Measurements from ENCODE around the gene LIMK1. TPM values are rescaled to one million over a fixed set of nuclear protein-coding genes. Genes with fewer than 3 reads are reported as not detected.

Gene LIMK1
- polyA plus RNA-seq, 1 donor (not counting 4 experiments of a cell fraction or from before 2014, with no cell fraction given), result 13.3 TPM

DNA sequence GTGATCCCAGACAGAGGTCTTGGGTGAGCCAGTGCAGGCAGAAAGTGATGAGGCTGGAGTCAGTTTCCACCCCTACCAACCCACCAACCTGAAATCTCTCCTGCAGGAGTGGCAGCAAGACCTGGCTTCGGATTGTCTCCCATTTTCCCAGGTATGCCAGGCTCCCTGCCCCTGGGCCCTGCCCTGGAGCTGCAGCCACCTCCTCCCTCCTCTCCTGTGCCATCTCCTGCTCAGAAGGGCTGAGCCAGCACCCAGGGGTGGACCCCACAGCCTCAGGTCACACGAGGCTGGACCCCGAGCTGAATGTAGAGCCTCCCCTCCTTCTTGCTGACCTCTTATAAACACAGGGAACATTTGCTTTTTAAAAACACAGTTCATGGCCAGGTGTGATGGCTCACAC lies 17.0 kb upstream of the LIMK1 start:
- H3K9ac ChIP-seq (ENCODE audit: control insufficient read depth, extremely low read depth, insufficient read depth, low read length), result no peak overlapping the region
- dilution Hi-C loops (cut with MboI; ENCODE audit: extremely low pct_ligation_motif_present, low sequenced_read_pairs), result no loop called here
- no peak overlapping the region for H3K27ac ChIP-seq (ENCODE audit: control insufficient read depth, insufficient read depth, low read length)
- no peaks in the 10 kb centered on the region for H3K9me3 ChIP-seq (ENCODE audit: control insufficient read depth, low read depth, low read length)
- H3K36me3 ChIP-seq (ENCODE audit: control insufficient read depth in 2 of 2, extremely low read depth in 1 of 2, insufficient read depth in 2 of 2, low read length in 2 of 2), result no peaks in the 10 kb centered on the region
- H3K4me2 ChIP-seq (ENCODE audit: control insufficient read depth, extremely low read depth, insufficient read depth, low read depth, low read length), result no peak overlapping the region
- H3K4me1 ChIP-seq (ENCODE audit: control insufficient read depth, extremely low read depth, insufficient read depth, low read length), result peaks cover 6% of the 10 kb centered on the region
- H4K20me1 ChIP-seq (ENCODE audit: control insufficient read depth, extremely low read depth, insufficient read depth, low read length), result no peaks in the 10 kb centered on the region
- no peak overlapping the region for H2AFZ ChIP-seq (ENCODE audit: control insufficient read depth, low read length)
- no peaks in the 10 kb centered on the region for H3K79me2 ChIP-seq (ENCODE audit: control insufficient read depth, insufficient read depth, low read length)
- H3K9me1 ChIP-seq (ENCODE audit: control insufficient read depth, extremely low read depth, insufficient read depth, low read length), result no peaks in the 10 kb centered on the region
- TF ChIP-seq, protein P1, sequence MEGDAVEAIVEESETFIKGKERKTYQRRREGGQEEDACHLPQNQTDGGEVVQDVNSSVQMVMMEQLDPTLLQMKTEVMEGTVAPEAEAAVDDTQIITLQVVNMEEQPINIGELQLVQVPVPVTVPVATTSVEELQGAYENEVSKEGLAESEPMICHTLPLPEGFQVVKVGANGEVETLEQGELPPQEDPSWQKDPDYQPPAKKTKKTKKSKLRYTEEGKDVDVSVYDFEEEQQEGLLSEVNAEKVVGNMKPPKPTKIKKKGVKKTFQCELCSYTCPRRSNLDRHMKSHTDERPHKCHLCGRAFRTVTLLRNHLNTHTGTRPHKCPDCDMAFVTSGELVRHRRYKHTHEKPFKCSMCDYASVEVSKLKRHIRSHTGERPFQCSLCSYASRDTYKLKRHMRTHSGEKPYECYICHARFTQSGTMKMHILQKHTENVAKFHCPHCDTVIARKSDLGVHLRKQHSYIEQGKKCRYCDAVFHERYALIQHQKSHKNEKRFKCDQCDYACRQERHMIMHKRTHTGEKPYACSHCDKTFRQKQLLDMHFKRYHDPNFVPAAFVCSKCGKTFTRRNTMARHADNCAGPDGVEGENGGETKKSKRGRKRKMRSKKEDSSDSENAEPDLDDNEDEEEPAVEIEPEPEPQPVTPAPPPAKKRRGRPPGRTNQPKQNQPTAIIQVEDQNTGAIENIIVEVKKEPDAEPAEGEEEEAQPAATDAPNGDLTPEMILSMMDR (optimal IDR thresholded peaks at IDR 0.05 in 1 of 3, IDR thresholded peaks at IDR 0.05 in 1 of 3, conservative IDR thresholded peaks at IDR 0.05 in 1 of 3; ENCODE audit: extremely low read depth in 1 of 3, insufficient read depth in 2 of 3, low read length in 3 of 3), result no peak
- TF ChIP-seq EZH2 (IDR thresholded peaks at IDR 0.05; ENCODE audit: low read length), result no peak
- FAIRE-seq (no peak), DNase-seq (ENCODE audit: low read depth, low spot score) (no peak)
- H3K27me3 ChIP-seq (ENCODE audit: control insufficient read depth, extremely low read depth, insufficient read depth, low read length), result no peaks in the 10 kb centered on the region
- H3K4me3 ChIP-seq (ENCODE audit: control insufficient read depth in 2 of 3, extremely low read depth in 1 of 3, insufficient read depth in 2 of 3, low read depth in 1 of 3, low read length in 3 of 3), result no peak overlapping the region

DNA sequence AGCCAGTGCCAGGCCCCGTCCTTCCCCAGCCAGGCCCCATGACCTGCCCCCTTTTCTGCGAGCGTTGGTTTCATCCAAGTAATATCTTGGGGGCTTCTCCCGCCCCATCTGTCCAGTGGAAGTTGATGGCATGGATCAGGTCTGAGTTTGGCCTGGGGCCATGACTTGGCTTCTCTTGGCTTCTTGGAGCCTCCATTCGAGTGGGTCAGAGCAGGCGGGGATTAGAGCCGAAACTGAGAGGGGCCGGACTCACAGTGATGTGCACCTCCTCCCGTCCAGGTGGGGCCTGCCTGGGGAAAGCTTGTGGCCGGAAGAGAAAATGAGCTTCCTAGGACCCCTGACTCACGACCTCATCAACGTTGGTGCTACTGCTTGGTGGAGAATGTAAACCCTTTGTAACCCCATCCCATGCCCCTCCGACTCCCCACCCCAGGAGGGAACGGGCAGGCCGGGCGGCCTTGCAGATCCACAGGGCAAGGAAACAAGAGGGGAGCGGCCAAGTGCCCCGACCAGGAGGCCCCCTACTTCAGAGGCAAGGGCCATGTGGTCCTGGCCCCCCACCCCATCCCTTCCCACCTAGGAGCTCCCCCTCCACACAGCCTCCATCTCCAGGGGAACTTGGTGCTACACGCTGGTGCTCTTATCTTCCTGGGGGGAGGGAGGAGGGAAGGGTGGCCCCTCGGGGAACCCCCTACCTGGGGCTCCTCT lies 15.1 kb upstream of the LIMK1 start:
- Histone ChIP-seq H3K9me3 (ENCODE audit: control insufficient read depth, low read depth, low read length) (no peaks in the 10 kb centered on the region), H3K79me2 (ENCODE audit: control insufficient read depth, insufficient read depth, low read length) (no peaks in the 10 kb centered on the region), H3K4me2 (ENCODE audit: control insufficient read depth, extremely low read depth, insufficient read depth, low read depth, low read length) (no peak overlapping the region), H3K9ac (ENCODE audit: control insufficient read depth, extremely low read depth, insufficient read depth, low read length) (no peak overlapping the region), H3K27ac (ENCODE audit: control insufficient read depth, insufficient read depth, low read length) (no peak overlapping the region), H3K4me1 (ENCODE audit: control insufficient read depth, extremely low read depth, insufficient read depth, low read length) (no peaks in the 10 kb centered on the region), H4K20me1 (ENCODE audit: control insufficient read depth, extremely low read depth, insufficient read depth, low read length) (no peaks in the 10 kb centered on the region), H3K27me3 (ENCODE audit: control insufficient read depth, extremely low read depth, insufficient read depth, low read length) (no peaks in the 10 kb centered on the region), H3K9me1 (ENCODE audit: control insufficient read depth, extremely low read depth, insufficient read depth, low read length) (no peaks in the 10 kb centered on the region), H3K36me3 (ENCODE audit: control insufficient read depth in 2 of 2, extremely low read depth in 1 of 2, insufficient read depth in 2 of 2, low read length in 2 of 2) (no peaks in the 10 kb centered on the region), H3K4me3 (ENCODE audit: control insufficient read depth in 2 of 3, extremely low read depth in 1 of 3, insufficient read depth in 2 of 3, low read depth in 1 of 3, low read length in 3 of 3) (no peak overlapping the region), H2AFZ (ENCODE audit: control insufficient read depth, low read length) (no peak overlapping the region)
- FAIRE-seq (no peak), DNase-seq (ENCODE audit: low read depth, low spot score) (no peak)
- no peak for TF ChIP-seq EZH2 (IDR thresholded peaks at IDR 0.05; ENCODE audit: low read length)
- dilution Hi-C loops (cut with MboI; ENCODE audit: extremely low pct_ligation_motif_present, low sequenced_read_pairs), result no loop called here

DNA sequence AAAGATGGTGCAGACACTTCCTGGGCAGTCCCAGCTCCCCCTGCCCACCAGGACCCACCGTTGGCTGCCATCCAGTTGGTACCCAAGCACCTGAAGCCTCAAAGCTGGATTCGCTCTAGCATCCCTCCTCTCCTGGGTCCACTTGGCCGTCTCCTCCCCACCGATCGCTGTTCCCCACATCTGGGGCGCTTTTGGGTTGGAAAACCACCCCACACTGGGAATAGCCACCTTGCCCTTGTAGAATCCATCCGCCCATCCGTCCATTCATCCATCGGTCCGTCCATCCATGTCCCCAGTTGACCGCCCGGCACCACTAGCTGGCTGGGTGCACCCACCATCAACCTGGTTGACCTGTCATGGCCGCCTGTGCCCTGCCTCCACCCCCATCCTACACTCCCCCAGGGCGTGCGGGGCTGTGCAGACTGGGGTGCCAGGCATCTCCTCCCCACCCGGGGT lies 14.5 kb upstream of the LIMK1 start:
- Histone ChIP-seq H3K4me2 (ENCODE audit: control insufficient read depth, extremely low read depth, insufficient read depth, low read depth, low read length) (no peak overlapping the region), H3K4me1 (ENCODE audit: control insufficient read depth, extremely low read depth, insufficient read depth, low read length) (no peaks in the 10 kb centered on the region), H3K9me3 (ENCODE audit: control insufficient read depth, low read depth, low read length) (no peaks in the 10 kb centered on the region), H4K20me1 (ENCODE audit: control insufficient read depth, extremely low read depth, insufficient read depth, low read length) (no peaks in the 10 kb centered on the region), H3K79me2 (ENCODE audit: control insufficient read depth, insufficient read depth, low read length) (no peaks in the 10 kb centered on the region), H3K27me3 (ENCODE audit: control insufficient read depth, extremely low read depth, insufficient read depth, low read length) (no peaks in the 10 kb centered on the region), H3K4me3 (ENCODE audit: control insufficient read depth in 2 of 3, extremely low read depth in 1 of 3, insufficient read depth in 2 of 3, low read depth in 1 of 3, low read length in 3 of 3) (no peak overlapping the region), H3K9ac (ENCODE audit: control insufficient read depth, extremely low read depth, insufficient read depth, low read length) (no peak overlapping the region), H3K27ac (ENCODE audit: control insufficient read depth, insufficient read depth, low read length) (no peak overlapping the region), H2AFZ (ENCODE audit: control insufficient read depth, low read length) (no peak overlapping the region), H3K9me1 (ENCODE audit: control insufficient read depth, extremely low read depth, insufficient read depth, low read length) (no peaks in the 10 kb centered on the region), H3K36me3 (ENCODE audit: control insufficient read depth in 2 of 2, extremely low read depth in 1 of 2, insufficient read depth in 2 of 2, low read length in 2 of 2) (no peaks in the 10 kb centered on the region)
- TF ChIP-seq EZH2 (IDR thresholded peaks at IDR 0.05; ENCODE audit: low read length), result no peak
- TF ChIP-seq, protein P1 (optimal IDR thresholded peaks at IDR 0.05 in 1 of 3, IDR thresholded peaks at IDR 0.05 in 1 of 3, conservative IDR thresholded peaks at IDR 0.05 in 1 of 3; ENCODE audit: extremely low read depth in 1 of 3, insufficient read depth in 2 of 3, low read length in 3 of 3), result no peak
- DNase-seq (ENCODE audit: low read depth, low spot score) (no peak), FAIRE-seq (no peak)
- dilution Hi-C loops (cut with MboI; ENCODE audit: extremely low pct_ligation_motif_present, low sequenced_read_pairs), result no loop called here
